WTC11 (cell line): Measurements from ENCODE around the gene MOB3B. TPM values are rescaled to one million over a fixed set of nuclear protein-coding genes. Genes with fewer than 3 reads are reported as not detected.

Source experiments
- ATAC-seq: fragments of 200-7000 bp; cut with Tn5 transposase; 2 replicates; pipeline ENCODE4 v1.10.0; 2021; ENCODE audit warnings: mild to moderate bottlenecking, moderate library complexity
- CTCF ChIA-PET: fragments of 300-600 bp; sonication (Branson Sonifier 250); formaldehyde crosslinking; loops from one replicate; lab custom pipeline; 2021; ENCODE audit warnings: antibody characterized with exemption; lab: Charles Lee
- POLR2A ChIA-PET: fragments of 350-600 bp; sonication (Branson Sonifier 250); formaldehyde crosslinking; loops from one replicate; lab custom pipeline; 2021; ENCODE audit warnings: antibody characterized with exemption; lab: Charles Lee
- DNase-seq: peaks from one replicate; pipeline ENCODE4 v3.0.0; 2021; ENCODE audit warnings: low spot score
- H3K27ac Mint-ChIP-seq: 2 replicates; pipeline ENCODE4 v1.8.0; 2021; ENCODE audit warnings: mixed read lengths
- H3K27me3 Mint-ChIP-seq: 2 replicates; pipeline ENCODE4 v1.8.0; 2021; ENCODE audit warnings: low read depth, mild to moderate bottlenecking, moderate library complexity, mixed read lengths
- H3K36me3 Mint-ChIP-seq: 2 replicates; pipeline ENCODE4 v1.8.0; 2021; ENCODE audit warnings: mixed read lengths
- H3K4me1 Mint-ChIP-seq: 2 replicates; pipeline ENCODE4 v1.8.0; 2022; ENCODE audit warnings: mixed read lengths
- H3K4me3 Mint-ChIP-seq: 2 replicates; pipeline ENCODE4 v1.8.0; 2021; ENCODE audit warnings: mild to moderate bottlenecking, moderate library complexity, mixed read lengths
- H3K9me3 Mint-ChIP-seq: 2 replicates; pipeline ENCODE4 v1.8.0; 2021; ENCODE audit warnings: mixed read lengths
- AR ChIP-seq: fragments of 250-450 bp; sonication (Bioruptor Pico); IDR thresholded peaks from 2 replicates; pipeline ENCODE4 v1.9.0; 2021; ENCODE audit warnings: mild to moderate bottlenecking
- E2F4 ChIP-seq: sonication (generic); formaldehyde crosslinking; IDR thresholded peaks from 2 replicates; pipeline ENCODE4 v1.8.1; 2022; ENCODE audit warnings: low read depth, mild to moderate bottlenecking, moderate library complexity, missing genetic modification reagents, borderline replicate concordance
- E2F5 ChIP-seq: sonication (generic); formaldehyde crosslinking; IDR thresholded peaks from 2 replicates; pipeline ENCODE4 v1.8.1; 2022; ENCODE audit warnings: mild to moderate bottlenecking, moderate library complexity, missing genetic modification reagents
- ERG ChIP-seq: fragments of 250-450 bp; sonication (Bioruptor Pico); IDR thresholded peaks from 2 replicates; pipeline ENCODE4 v1.8.0; 2021; ENCODE audit warnings: mild to moderate bottlenecking
- ESRRA ChIP-seq: sonication (generic); formaldehyde crosslinking; IDR thresholded peaks from 2 replicates; pipeline ENCODE4 v1.8.1; 2022; ENCODE audit warnings: mild to moderate bottlenecking, missing genetic modification reagents, borderline replicate concordance
- NFYB ChIP-seq: sonication (generic); formaldehyde crosslinking; conservative IDR thresholded peaks from 2 replicates; pipeline ENCODE4 v1.8.0; 2022; ENCODE audit warnings: low read depth, missing genetic modification reagents
- RELA ChIP-seq: sonication (generic); formaldehyde crosslinking; IDR thresholded peaks from 2 replicates; pipeline ENCODE4 v1.8.1; 2022; ENCODE audit warnings: missing genetic modification reagents, mild to moderate bottlenecking, borderline replicate concordance
- TEAD1 ChIP-seq: sonication (generic); formaldehyde crosslinking; IDR thresholded peaks from 2 replicates; pipeline ENCODE4 v1.8.0; 2022; ENCODE audit warnings: mild to moderate bottlenecking, missing genetic modification reagents
- USF1 ChIP-seq: sonication (generic); formaldehyde crosslinking; IDR thresholded peaks from 2 replicates; pipeline ENCODE4 v1.8.0; 2022; ENCODE audit warnings: mild to moderate bottlenecking, missing genetic modification reagents
- USF2 ChIP-seq: sonication (generic); formaldehyde crosslinking; IDR thresholded peaks from 2 replicates; pipeline ENCODE4 v1.8.1; 2023; ENCODE audit warnings: mild to moderate bottlenecking, missing genetic modification reagents, moderate library complexity
- ZBTB21 ChIP-seq: sonication (generic); formaldehyde crosslinking; IDR thresholded peaks from 2 replicates; pipeline ENCODE4 v1.8.1; 2023; ENCODE audit warnings: mild to moderate bottlenecking, missing genetic modification reagents, borderline replicate concordance
- ZMAT4 ChIP-seq: fragments of 250-450 bp; sonication (Bioruptor Pico); IDR thresholded peaks from 2 replicates; pipeline ENCODE4 v1.9.0; 2021; ENCODE audit warnings: mild to moderate bottlenecking
- ZNF263 ChIP-seq: sonication (generic); formaldehyde crosslinking; IDR thresholded peaks from 2 replicates; pipeline ENCODE4 v1.8.1; 2022; ENCODE audit warnings: low read depth, mild to moderate bottlenecking, moderate library complexity, missing genetic modification reagents
- ZNF512 ChIP-seq: sonication (generic); formaldehyde crosslinking; IDR thresholded peaks from 2 replicates; pipeline ENCODE4 v1.8.1; 2022; ENCODE audit warnings: missing genetic modification reagents, borderline replicate concordance
- ZNF671 ChIP-seq: fragments of 250-450 bp; sonication (Bioruptor Pico); IDR thresholded peaks from 2 replicates; pipeline ENCODE4 v1.8.0; 2021; ENCODE audit warnings: mild to moderate bottlenecking
- total RNA-seq: library from RNA; stranded (reverse); gene quantifications from 3 replicates; pipeline ENCODE4 v1.2.3, GENCODE V29; 2021

The MOB3B gene
- total RNA-seq, 1 experiment from 2014 or later = 25.1 TPM

- Mint-ChIP-seq H3K27me3 (no peaks in the 10 kb centered on the region; the same call in 1 of the 2 replicates), H3K36me3 (peaks cover 10% of the 10 kb centered on the region), H3K4me3 (no peak overlapping the region), H3K4me1 (peaks cover 44% of the 10 kb centered on the region), H3K9me3 (no peaks in the 10 kb centered on the region), H3K27ac (no peak overlapping the region)
- no peak for ATAC-seq
- TF ChIP-seq TEAD1 (CRISPR knock-in tag) (no peak), ESRRA (CRISPR knock-in tag) (no peak)
- no peak for DNase-seq
- POLR2A ChIA-PET = interaction anchor here (0.7 kb wide), 1 partner anchor 137 kb away, joined by 3 read pairs; no protein-coding TSS in a partner anchor
- CTCF ChIA-PET = interaction anchor here (1.2 kb wide), 1 partner anchor 28 kb away, joined by 4 read pairs; no protein-coding TSS in a partner anchor
Observed at GRCh38 chr9:27361492-27361891, 168.1 kb downstream of the MOB3B start.

GRCh38 chr9:27359763-27360162, 169.9 kb downstream of the MOB3B start:
- no peak overlapping the region for H3K27ac Mint-ChIP-seq
- CTCF ChIA-PET = interaction anchor here (1.1 kb wide), 1 partner anchor 10 kb away, joined by 4 read pairs; no protein-coding TSS in a partner anchor
- no peak for TF ChIP-seq NFYB (CRISPR knock-in tag)
- no peak for TF ChIP-seq ZNF671 (CRISPR knock-in tag)
- TF ChIP-seq E2F5 (CRISPR knock-in tag) = no peak
- no peak for TF ChIP-seq USF1 (CRISPR knock-in tag)
- H3K4me3 Mint-ChIP-seq = no peak overlapping the region
- H3K36me3 Mint-ChIP-seq = peaks cover 10% of the 10 kb centered on the region
- H3K27me3 Mint-ChIP-seq = no peaks in the 10 kb centered on the region; the same call in 1 of the 2 replicates
- peaks cover 29% of the 10 kb centered on the region for H3K4me1 Mint-ChIP-seq
- DNase-seq (no peak), ATAC-seq (no peak)
- POLR2A ChIA-PET = no interaction called here
- H3K9me3 Mint-ChIP-seq = no peaks in the 10 kb centered on the region

- Mint-ChIP-seq H3K27me3 (no peaks in the 10 kb centered on the region; the same call in 1 of the 2 replicates), H3K9me3 (no peaks in the 10 kb centered on the region), H3K27ac (no peak overlapping the region), H3K4me3 (no peak overlapping the region), H3K36me3 (peaks cover 10% of the 10 kb centered on the region)
- CTCF ChIA-PET = no interaction called here
- ATAC-seq (no peak), DNase-seq (no peak)
- POLR2A ChIA-PET = no interaction called here
- TF ChIP-seq USF2 (CRISPR knock-in tag) = no peak
- TF ChIP-seq ZNF263 = no peak
- no peak for TF ChIP-seq RELA (CRISPR knock-in tag)
- no peak for TF ChIP-seq ZNF671 (CRISPR knock-in tag)
- no peak for TF ChIP-seq ZBTB21 (CRISPR knock-in tag)
- TF ChIP-seq E2F4 (CRISPR knock-in tag) = no peak
- TF ChIP-seq AR (CRISPR knock-in tag) = no peak
- no peak for TF ChIP-seq ERG (CRISPR knock-in tag)
- TF ChIP-seq ZMAT4 (CRISPR knock-in tag) = no peak
- TF ChIP-seq TEAD1 (CRISPR knock-in tag) = no peak
- no peak for TF ChIP-seq ZNF512 (CRISPR knock-in tag)
- TF ChIP-seq, all 79 proteins: peak for 0
- H3K4me1 Mint-ChIP-seq = peaks cover 44% of the 10 kb centered on the region
Observed at GRCh38 chr9:27358007-27358406, 171.6 kb downstream of the MOB3B start.
